Measurements from ENCODE around the gene MBD3L5. TPM values are rescaled to one million over a fixed set of nuclear protein-coding genes. Genes with fewer than 3 reads are reported as not detected.
"Not testable (repeated sequence)": the region's sequence is repeated elsewhere in the genome, so short reads cannot be mapped to it uniquely, and the experiment has no call there.

Gene MBD3L5
- total RNA-seq, 1 donor from 2014 or later = not detected

GRCh38 chr19:7052896-7053295 is 22.5 kb downstream of the MBD3L5 start:
- DNase-seq = not testable (repeated sequence)

GRCh38 chr19:7054635-7055368 is 24.4 kb downstream of the MBD3L5 start:
- DNase-seq = not testable (repeated sequence)

GRCh38 chr19:7055679-7056078 is 25.3 kb downstream of the MBD3L5 start:
- not testable (repeated sequence) for DNase-seq

- DNase-seq = not testable (repeated sequence)
Measured at GRCh38 chr19:7056371-7056770, 26.0 kb downstream of the MBD3L5 start.

GRCh38 chr19:7058576-7058975 is 28.2 kb downstream of the MBD3L5 start, which contains the start of gene MBD3L3:
Gene MBD3L3 (minus strand): TSS chr19:7058676. CDS start chr19:7058605, 71 bp downstream.
- DNase-seq = not testable (repeated sequence)

GRCh38 chr19:7059977-7060376 is 29.6 kb downstream of the MBD3L5 start:
- not testable (repeated sequence) for DNase-seq

- DNase-seq = no peak
Measured at GRCh38 chr19:7063339-7063738, 33.0 kb downstream of the MBD3L5 start.

- DNase-seq = no peak
Measured at GRCh38 chr19:7063764-7064418, 33.5 kb downstream of the MBD3L5 start.

GRCh38 chr19:7067122-7067521 is 36.7 kb downstream of the MBD3L5 start:
- DNase-seq = not testable (repeated sequence)

- no peak for DNase-seq
Measured at GRCh38 chr19:7067716-7068115, 37.3 kb downstream of the MBD3L5 start.

- no peak for DNase-seq
Measured at GRCh38 chr19:7068599-7068998, 38.2 kb downstream of the MBD3L5 start.

- DNase-seq = peak; percentile 97
Measured at GRCh38 chr19:7069042-7069903, 38.9 kb downstream of the MBD3L5 start, which contains the start of gene ZNF557. Gene ZNF557 (plus strand): TSS chr19:7069703. CDS start chr19:7075075, 5,372 bp downstream.

- DNase-seq = no peak
Measured at GRCh38 chr19:7069904-7070226, 39.5 kb downstream of the MBD3L5 start.

GRCh38 chr19:7072541-7072940 is 42.2 kb downstream of the MBD3L5 start:
- no peak for DNase-seq

GRCh38 chr19:7074705-7075282 is 44.4 kb downstream of the MBD3L5 start:
- no peak for DNase-seq

- no peak for DNase-seq
Measured at GRCh38 chr19:7076151-7076550, 45.8 kb downstream of the MBD3L5 start.

- no peak for DNase-seq
Measured at GRCh38 chr19:7078008-7078407, 47.6 kb downstream of the MBD3L5 start.

Other genes with a start within 250 kb of the MBD3L5 start
- not detected for gene ADGRE1, start 143.0 kb upstream of the MBD3L5 start, total RNA-seq
- gene MBD3L2B, start 9.1 kb upstream of the MBD3L5 start, total RNA-seq = not detected
- gene MBD3L4, start 9.6 kb downstream of the MBD3L5 start, total RNA-seq = not detected
- not detected for gene MBD3L2, start 18.7 kb downstream of the MBD3L5 start, total RNA-seq
- not detected for gene MBD3L3, start 28.1 kb downstream of the MBD3L5 start, total RNA-seq
- 40.9 TPM for gene ZNF557, start 39.1 kb downstream of the MBD3L5 start, total RNA-seq

All from occipital lobe (tissue), 2 donors.